ENCODE measurements around the gene CTDSPL. TPM values are rescaled to one million over a fixed set of nuclear protein-coding genes. Genes with fewer than 3 reads are reported as not detected.

Gene CTDSPL
- total and polyA plus RNA-seq, 2 of the 13 experiments (the other 11 are each of a cell fraction or from before 2014, with no cell fraction given) = 26.1 to 142 TPM

GRCh38 chr3:37986479-37987314 lies 125.0 kb downstream of the CTDSPL start (continued):
- TF ChIP-seq ZHX1 (CRISPR knock-in tag; IDR thresholded peaks at IDR 0.05; ENCODE audit: low read depth) (no peak), PRMT3 (CRISPR knock-in tag; IDR thresholded peaks at IDR 0.05; ENCODE audit: borderline replicate concordance, low read depth) (no peak), TOPORS (CRISPR knock-in tag; IDR thresholded peaks at IDR 0.05) (no peak), SMARCE1 (IDR thresholded peaks at IDR 0.05; ENCODE audit: borderline replicate concordance) (no peak), U2AF2 (IDR thresholded peaks at IDR 0.05; ENCODE audit: low read depth, low read length) (no peak), HIC2 (CRISPR knock-in tag; IDR thresholded peaks at IDR 0.05; ENCODE audit: low read depth) (no peak), ELF3 (CRISPR knock-in tag; IDR thresholded peaks at IDR 0.05) (0 out of 2 replicates have a peak, but pooled peaks have one; percentile 28), ADNP (CRISPR knock-in tag; IDR thresholded peaks at IDR 0.05) (no peak), ZNF546 (CRISPR knock-in tag; conservative IDR thresholded peaks at IDR 0.05) (no peak), IRX3 (CRISPR knock-in tag; IDR thresholded peaks at IDR 0.05; ENCODE audit: borderline replicate concordance, low read depth) (no peak), ZNF430 (CRISPR knock-in tag; IDR thresholded peaks at IDR 0.05) (no peak), AKAP8 (CRISPR knock-in tag; IDR thresholded peaks at IDR 0.05) (peak; percentile 76; the same call in 1 of the 2 replicates), THAP11 (CRISPR knock-in tag; IDR thresholded peaks at IDR 0.05) (0 out of 2 replicates have a peak, but pooled peaks have one; percentile 31), HHEX (CRISPR knock-in tag; IDR thresholded peaks at IDR 0.05) (no peak), USF2 (IDR thresholded peaks at IDR 0.05; ENCODE audit: low read depth, low read length) (no peak), USF2 (CRISPR knock-in tag; IDR thresholded peaks at IDR 0.05; ENCODE audit: borderline replicate concordance) (no peak), ZNF276 (CRISPR knock-in tag; IDR thresholded peaks at IDR 0.05; ENCODE audit: low read depth) (no peak; the same call in 1 of the 2 replicates), BCL6 (CRISPR knock-in tag; IDR thresholded peaks at IDR 0.05) (peak; percentile 35; the same call in 1 of the 2 replicates), GATA4 (IDR thresholded peaks at IDR 0.05; ENCODE audit: borderline replicate concordance, low read depth) (peak; percentile 83), ZFP41 (CRISPR knock-in tag; IDR thresholded peaks at IDR 0.05; ENCODE audit: borderline replicate concordance) (no peak), KDM2A (CRISPR knock-in tag; IDR thresholded peaks at IDR 0.05; ENCODE audit: borderline replicate concordance, low read depth) (peak; percentile 58), KLF6 (CRISPR knock-in tag; IDR thresholded peaks at IDR 0.05) (no peak)

Measured in HepG2 (cell line).